Measurements from ENCODE around the gene HS3ST4. TPM values are rescaled to one million over a fixed set of nuclear protein-coding genes. Genes with fewer than 3 reads are reported as not detected.

Gene HS3ST4
- total RNA-seq, 4 donors from 2014 or later, result 0.15 to 4.6 (median 0.37) TPM

GRCh38 chr16:26102369-26102768 is 410.6 kb downstream of the HS3ST4 start:
- intact Hi-C loops (cut with DNase I), result no loop called here

GRCh38 chr16:26108836-26109505 is 417.2 kb downstream of the HS3ST4 start:
- TF ChIP-seq POLR2A (IDR thresholded peaks at IDR 0.05) (no peak), CTCF (IDR thresholded peaks at IDR 0.05) (no peak)
- H3K27ac ChIP-seq, result no peak overlapping the region
- intact Hi-C loops (cut with DNase I), result no loop called here
- H3K9me3 ChIP-seq, result no peaks in the 10 kb centered on the region
- H3K4me3 ChIP-seq, result no peak overlapping the region
- no peaks in the 10 kb centered on the region for H3K27me3 ChIP-seq
- no peaks in the 10 kb centered on the region for H3K4me1 ChIP-seq
- WGBS, 2 donors, result 70 to 81% methylated on average over 10 to 13 of the region's 13 CpGs
- no peak for DNase-seq
- H3K36me3 ChIP-seq, result no peaks in the 10 kb centered on the region

More at GRCh38 chr16:26102369-26102768, 410.6 kb downstream of the HS3ST4 start:
- H3K9me3 ChIP-seq, result no peaks in the 10 kb centered on the region
- H3K4me3 ChIP-seq, result no peak overlapping the region
- no peaks in the 10 kb centered on the region for H3K4me1 ChIP-seq
- no peak overlapping the region for H3K27ac ChIP-seq
- H3K27me3 ChIP-seq, result no peaks in the 10 kb centered on the region
- DNase-seq, result no peak
- no peak for TF ChIP-seq CTCF (IDR thresholded peaks at IDR 0.05)
- no peak for TF ChIP-seq POLR2A (IDR thresholded peaks at IDR 0.05)
- WGBS, 2 donors, result 41 to 65% methylated on average over 6 of the region's 6 CpGs
- H3K36me3 ChIP-seq, result no peaks in the 10 kb centered on the region

GRCh38 chr16:26111900-26112299 is 420.1 kb downstream of the HS3ST4 start:
- Histone ChIP-seq H3K27me3 (no peaks in the 10 kb centered on the region), H3K4me1 (no peaks in the 10 kb centered on the region), H3K27ac (no peak overlapping the region), H3K4me3 (no peak overlapping the region), H3K9me3 (no peaks in the 10 kb centered on the region), H3K36me3 (no peaks in the 10 kb centered on the region)
- TF ChIP-seq CTCF (IDR thresholded peaks at IDR 0.05) (no peak), POLR2A (IDR thresholded peaks at IDR 0.05) (no peak)
- 56 to 60% methylated on average over 5 of the region's 5 CpGs for WGBS, 2 donors
- no peak for DNase-seq
- intact Hi-C loops (cut with DNase I), result no loop called here

- Histone ChIP-seq H3K9me3 (no peaks in the 10 kb centered on the region), H3K27ac (no peak overlapping the region), H3K4me1 (no peaks in the 10 kb centered on the region), H3K36me3 (no peaks in the 10 kb centered on the region), H3K4me3 (no peak overlapping the region), H3K27me3 (no peaks in the 10 kb centered on the region)
- DNase-seq, result no peak
- WGBS, 2 donors, result 12 to 22% methylated on average over 3 of the region's 3 CpGs
- intact Hi-C loops (cut with DNase I), result no loop called here
- TF ChIP-seq CTCF (IDR thresholded peaks at IDR 0.05), result no peak
These were observed 426.8 kb downstream of the HS3ST4 start for GRCh38 chr16:26118575-26118974.

- WGBS, 2 donors, result 40 to 58% methylated on average over 3 of the region's 3 CpGs
These were observed 429.0 kb downstream of the HS3ST4 start for GRCh38 chr16:26120729-26121128.

More at GRCh38 chr16:26120729-26121128, 429.0 kb downstream of the HS3ST4 start:
- Histone ChIP-seq H3K27ac (no peak overlapping the region), H3K4me3 (no peak overlapping the region), H3K9me3 (no peaks in the 10 kb centered on the region), H3K4me1 (no peaks in the 10 kb centered on the region), H3K36me3 (no peaks in the 10 kb centered on the region), H3K27me3 (no peaks in the 10 kb centered on the region)
- no peak for TF ChIP-seq CTCF (IDR thresholded peaks at IDR 0.05)
- TF ChIP-seq POLR2A (IDR thresholded peaks at IDR 0.05), result no peak
- no peak for DNase-seq
- intact Hi-C loops (cut with DNase I), result no loop called here

Measured in esophagus squamous epithelium (tissue), 5 donors.